Measurements from ENCODE around the gene DKK3.

DNA sequence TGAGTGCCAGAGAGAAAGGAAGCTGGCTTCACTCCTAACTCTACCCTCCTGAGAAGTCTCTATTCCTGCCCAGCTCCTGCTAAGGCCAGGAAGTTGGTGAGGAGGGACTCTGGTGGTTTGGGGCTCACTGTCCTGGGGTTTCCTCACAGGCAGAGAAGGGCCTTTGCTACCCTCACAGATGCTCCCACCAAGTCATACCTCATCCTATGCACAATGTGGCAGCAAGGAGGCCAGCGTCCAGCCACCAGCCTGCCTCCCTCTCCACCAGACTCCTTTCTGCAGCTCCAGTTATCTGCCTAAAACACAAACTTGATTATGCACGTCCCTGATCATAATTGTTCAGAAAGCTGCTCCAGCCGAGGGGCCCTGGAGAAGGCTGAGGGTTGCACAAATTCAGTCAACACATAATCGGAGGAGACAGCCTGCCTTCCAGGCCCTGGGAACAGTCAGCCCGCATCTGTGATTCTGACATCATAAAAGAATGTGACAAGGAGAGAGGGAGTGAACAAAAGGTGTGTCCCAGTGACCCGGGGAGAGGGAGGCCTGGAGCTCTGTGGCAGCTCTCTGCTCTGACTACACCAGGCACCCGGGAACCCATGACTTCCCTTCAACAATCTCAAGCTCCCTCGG is 28.8 kb downstream of the DKK3 start:
- no peak for TF ChIP-seq EHMT2 (IDR thresholded peaks at IDR 0.05; ENCODE audit: low read depth)
- TF ChIP-seq, protein P1, sequence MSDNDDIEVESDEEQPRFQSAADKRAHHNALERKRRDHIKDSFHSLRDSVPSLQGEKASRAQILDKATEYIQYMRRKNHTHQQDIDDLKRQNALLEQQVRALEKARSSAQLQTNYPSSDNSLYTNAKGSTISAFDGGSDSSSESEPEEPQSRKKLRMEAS (IDR thresholded peaks at IDR 0.05) = no peak
- TF ChIP-seq POLR2AphosphoS2 (conservative IDR thresholded peaks at IDR 0.05; ENCODE audit: low read length) = no peak
- TF ChIP-seq, protein P2, sequence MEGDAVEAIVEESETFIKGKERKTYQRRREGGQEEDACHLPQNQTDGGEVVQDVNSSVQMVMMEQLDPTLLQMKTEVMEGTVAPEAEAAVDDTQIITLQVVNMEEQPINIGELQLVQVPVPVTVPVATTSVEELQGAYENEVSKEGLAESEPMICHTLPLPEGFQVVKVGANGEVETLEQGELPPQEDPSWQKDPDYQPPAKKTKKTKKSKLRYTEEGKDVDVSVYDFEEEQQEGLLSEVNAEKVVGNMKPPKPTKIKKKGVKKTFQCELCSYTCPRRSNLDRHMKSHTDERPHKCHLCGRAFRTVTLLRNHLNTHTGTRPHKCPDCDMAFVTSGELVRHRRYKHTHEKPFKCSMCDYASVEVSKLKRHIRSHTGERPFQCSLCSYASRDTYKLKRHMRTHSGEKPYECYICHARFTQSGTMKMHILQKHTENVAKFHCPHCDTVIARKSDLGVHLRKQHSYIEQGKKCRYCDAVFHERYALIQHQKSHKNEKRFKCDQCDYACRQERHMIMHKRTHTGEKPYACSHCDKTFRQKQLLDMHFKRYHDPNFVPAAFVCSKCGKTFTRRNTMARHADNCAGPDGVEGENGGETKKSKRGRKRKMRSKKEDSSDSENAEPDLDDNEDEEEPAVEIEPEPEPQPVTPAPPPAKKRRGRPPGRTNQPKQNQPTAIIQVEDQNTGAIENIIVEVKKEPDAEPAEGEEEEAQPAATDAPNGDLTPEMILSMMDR (IDR thresholded peaks at IDR 0.05) = no peak
- TF ChIP-seq NR3C1 (IDR thresholded peaks at IDR 0.05) = no peak
- no peak for TF ChIP-seq FOSL2 (IDR thresholded peaks at IDR 0.05)
- no peak for TF ChIP-seq FOSL2 (CRISPR knock-in tag; IDR thresholded peaks at IDR 0.05)

All from A549 (cell line).